Stimulated activated CD4-positive, alpha-beta T cell treated with anti-CD3 and anti-CD28 coated beads, Interleukin-2, amount 100 ng/mL, for 24 hours (primary cell): ENCODE measurements around the gene PCNT.
"Not testable (repeated sequence)": the region's sequence is repeated elsewhere in the genome, so short reads cannot be mapped to it uniquely, and the experiment has no call there.

Experiments
- DNase-seq, 2 donors: peaks; one replicate each; pipeline ENCODE4 v3.0.0-alpha.2; 2020

The PCNT gene

DNA sequence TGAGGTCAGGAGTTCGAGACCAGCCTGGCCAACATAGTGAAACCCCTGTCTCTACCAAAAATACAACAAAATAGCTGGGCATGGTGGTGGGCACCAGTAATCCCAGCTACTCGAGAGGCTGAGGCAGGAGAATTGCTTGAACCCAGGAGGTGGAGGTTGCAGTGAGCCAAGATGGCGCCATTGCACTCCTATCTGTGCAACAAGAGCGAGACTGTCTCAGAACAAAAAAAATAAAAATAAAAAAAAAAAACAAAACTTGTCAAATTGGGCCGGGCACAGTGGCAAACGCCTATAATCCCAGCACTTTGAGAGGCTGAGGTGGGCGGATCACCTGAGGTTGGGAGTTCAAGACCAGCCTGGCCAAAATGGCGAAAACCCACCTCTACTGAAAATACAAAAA is 13.7 kb upstream of the PCNT start:
- not testable (repeated sequence) for DNase-seq

GRCh38 chr21:46311568-46311967 is 12.4 kb upstream of the PCNT start:
- no peak for DNase-seq

- no peak for DNase-seq
Observed at GRCh38 chr21:46312949-46313348, 11.0 kb upstream of the PCNT start.

- DNase-seq = no peak
Observed at GRCh38 chr21:46314441-46315020, 9.4 kb upstream of the PCNT start.

DNA sequence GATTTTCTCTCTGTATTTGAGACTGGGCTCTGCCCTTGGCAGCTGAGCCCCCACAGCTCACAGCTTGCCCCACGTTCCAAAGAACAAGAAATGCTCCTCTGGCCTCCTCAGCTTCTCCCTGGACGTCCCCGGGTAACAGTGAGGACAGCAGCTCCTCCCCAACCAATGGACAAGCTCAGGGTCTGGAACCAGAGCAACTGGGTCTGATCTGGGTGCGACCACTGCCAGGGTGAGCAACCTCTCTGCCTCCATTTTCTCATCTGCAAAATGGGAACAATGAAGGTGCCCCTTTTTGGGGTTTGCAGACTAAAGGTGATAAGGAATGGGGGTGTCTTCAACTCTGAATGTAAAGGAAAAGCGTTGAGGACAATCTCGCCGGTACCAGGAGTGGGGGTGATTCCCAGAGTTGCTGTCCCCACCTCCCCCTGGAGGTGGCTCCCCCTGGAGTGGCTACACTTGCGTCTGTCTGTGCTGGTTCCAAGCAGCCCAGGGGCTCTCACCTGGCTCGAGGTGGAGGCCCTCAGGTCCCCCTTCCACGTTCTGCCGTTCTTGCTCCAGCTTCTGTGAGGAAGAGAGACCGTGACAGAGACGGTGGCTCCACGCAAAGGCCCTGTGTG is 7.1 kb upstream of the PCNT start:
- DNase-seq = no peak

DNA sequence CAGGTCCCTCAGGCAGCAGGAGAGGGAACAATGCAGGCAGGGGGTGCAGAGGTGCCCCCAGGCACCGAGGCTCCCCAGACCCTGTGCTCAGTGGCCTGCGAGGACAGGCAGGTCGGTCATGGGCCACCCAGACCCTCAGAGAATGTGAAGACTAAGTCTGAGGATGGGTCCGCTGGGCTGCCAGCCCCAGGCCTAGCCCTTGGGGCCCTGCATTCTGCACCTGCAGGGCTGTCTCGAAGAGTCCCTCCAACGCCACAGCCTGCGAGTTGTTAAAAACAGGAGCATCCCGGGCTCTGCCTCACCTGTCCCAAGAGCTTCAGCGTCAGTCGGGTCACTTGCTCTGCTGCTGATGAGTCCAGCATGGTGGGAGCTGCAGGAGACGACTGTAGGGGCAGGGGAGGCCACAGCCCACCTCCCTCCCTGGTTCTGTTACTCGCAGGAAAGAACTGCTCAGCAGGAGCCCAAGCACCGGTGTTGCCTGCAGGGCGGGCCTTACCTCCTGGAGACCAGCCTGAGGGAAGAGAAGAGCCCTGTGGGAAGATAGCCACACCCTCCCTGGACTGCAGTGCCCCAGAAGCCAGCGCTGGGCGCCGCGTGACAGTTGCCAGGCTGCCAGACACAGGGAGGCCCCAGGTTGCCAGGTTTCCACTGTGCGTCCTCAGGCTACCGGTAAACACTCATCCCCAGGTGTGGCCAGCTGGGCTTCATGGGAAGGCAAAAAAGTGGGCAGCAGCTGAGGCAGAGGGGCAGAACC is 6.1 kb upstream of the PCNT start:
- no peak for DNase-seq

GRCh38 chr21:46318464-46318845 is 5.5 kb upstream of the PCNT start:
- DNase-seq = no peak

- DNase-seq = no peak
Observed at GRCh38 chr21:46319186-46319585, 4.8 kb upstream of the PCNT start.

DNA sequence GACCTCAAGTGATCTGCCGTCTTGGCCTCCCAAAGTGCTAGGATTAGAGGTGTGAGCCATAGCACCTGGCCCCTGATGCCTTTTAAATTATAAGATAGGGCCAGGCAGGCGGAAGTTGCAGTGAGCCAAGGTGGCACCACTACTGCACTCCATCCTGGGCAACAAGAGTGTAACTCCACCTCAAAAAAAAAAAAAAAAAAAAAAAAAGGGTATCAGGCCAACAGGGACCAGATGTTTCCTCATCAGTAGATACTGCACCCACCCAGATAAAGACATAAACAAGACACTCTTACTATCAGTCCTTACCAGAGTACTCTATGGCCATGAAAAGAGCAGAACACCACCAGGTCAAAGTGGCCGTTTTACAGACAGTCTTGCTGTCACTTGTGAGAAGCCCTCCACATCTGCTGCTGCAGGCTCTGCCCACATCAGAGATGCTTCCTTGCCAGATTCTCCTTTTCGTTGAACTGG is 3.6 kb upstream of the PCNT start:
- DNase-seq = no peak

DNA sequence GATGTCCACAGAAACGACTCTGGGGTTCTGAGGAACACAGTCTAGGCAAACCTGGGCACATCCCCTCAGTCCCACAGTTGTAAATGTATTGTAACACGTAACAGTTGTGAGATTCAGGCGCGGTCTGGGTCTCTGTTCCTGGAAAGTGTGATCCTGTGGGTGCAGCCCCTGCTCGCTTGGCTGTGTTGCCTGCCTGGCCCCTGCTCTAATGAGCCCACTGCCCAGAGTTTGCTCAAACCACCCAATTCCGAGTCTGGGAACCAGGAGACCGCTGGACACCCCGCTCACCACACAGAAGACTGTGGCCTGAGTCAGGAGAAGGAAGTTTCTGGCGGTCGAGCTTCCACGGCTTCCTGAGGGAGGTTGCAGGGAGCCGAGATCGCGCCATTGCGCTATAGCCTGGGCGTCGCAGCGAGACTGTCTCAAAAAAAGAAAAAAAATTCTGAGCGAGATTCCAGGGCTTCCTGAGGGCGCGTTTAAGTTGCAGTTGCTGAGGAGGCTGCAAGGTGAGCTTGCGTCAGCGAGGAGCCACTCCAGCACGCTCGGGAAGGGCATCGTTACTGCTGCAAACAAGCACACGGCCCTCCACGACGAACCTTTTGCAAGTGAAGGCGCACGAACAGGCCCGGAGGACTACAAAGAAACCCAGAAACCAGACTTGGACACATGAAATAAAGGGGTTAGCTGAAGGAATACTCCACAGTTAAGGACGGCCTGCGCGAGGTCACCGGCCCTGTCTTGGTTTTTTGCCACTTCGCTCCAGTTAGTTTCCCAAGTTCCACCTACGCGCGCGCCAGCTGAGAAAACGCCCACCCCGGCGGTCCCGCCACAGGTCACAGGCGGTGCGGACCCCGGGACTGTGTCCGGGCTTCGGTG is 1.4 kb upstream of the PCNT start:
- DNase-seq = peak; percentile 22 to 38

- peak; percentile 20 to 40 for DNase-seq
Observed at GRCh38 chr21:46323227-46323709, 688 bp upstream of the PCNT start.

- peak; percentile 88 to 90 for DNase-seq
Observed at GRCh38 chr21:46324390-46325072, 575 bp downstream of the PCNT start.

DNA sequence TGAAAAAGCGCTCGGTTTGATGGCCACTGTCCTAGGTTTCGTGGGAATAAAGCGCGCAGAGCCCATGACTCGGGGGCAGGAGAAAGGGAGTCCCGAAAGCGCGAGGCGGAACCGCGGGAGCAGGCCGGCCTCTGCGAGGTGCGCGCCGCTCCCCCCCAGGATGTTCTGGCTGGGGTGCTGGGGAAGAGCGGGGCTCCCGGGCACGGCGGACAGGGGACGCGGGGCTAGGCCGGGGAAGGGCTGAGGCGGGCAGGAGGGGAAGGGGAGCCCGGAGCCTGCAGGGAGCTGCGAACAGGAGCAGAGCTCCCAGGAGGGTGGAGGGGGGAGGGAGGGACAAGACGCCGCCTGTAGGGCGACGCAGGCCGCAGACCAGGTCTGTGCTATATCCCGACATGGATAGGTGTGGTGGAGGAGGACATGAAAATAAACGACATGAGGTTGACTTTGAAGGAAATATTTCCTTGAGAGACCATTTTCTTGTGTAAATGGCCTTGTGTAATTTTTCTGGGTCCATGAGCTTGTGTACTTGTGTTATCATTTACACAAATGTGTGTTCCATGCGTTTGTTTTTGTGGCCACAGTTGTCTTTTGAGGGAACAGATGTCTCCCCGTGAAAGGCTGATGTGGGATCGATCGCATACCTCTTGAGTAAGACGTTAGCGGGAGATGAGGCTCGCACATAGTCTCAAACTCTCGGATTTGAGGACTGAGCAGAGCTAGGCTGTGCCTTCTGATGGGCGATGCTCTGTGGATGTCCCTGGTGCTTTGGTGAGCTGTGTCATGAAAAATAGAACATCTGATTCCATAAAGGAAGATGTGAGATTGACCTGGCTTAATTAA is 1.3 kb downstream of the PCNT start:
- DNase-seq = peak; percentile 46 to 48

- no peak for DNase-seq
Observed at GRCh38 chr21:46326110-46326703, 2.3 kb downstream of the PCNT start.

DNA sequence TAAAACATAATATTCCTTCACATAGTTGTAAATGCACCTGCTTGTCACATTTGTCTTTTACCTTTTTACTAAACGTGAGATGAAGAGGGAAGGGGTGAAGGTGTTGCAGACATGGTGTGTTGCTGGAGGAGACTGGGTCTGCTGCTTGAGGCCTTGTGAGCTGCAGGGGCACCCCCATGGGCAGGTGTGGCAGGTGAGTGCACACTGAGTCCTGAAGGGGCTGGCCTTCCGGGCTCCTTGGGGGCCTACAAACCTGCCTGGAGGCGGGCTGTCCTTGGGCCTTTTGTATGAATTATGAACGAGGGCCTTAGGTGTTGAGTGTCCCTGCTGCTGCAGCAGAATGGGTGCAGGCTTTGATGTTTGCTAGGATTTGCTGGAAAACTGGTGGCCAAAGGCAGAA is 3.8 kb downstream of the PCNT start:
- no peak for DNase-seq

DNA sequence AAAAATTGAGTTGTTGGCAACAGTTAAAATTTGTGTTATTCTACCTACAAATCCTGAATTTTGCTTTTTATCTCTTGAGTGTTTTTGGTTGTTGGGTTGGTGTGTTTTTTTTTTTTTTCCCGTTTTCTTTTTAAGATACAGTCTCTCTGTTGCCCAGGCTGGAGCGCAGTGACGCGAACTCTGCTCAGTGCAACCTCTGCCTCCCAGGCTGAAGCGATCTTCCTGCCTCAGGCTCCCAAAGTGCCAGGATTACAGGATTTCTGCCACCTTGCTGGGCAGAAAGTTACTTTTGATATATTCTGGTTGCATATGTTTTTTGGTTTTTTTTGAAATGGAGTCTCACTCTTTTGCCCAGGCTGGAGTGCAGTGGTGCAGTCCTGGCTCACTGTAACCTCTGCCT is 4.2 kb downstream of the PCNT start:
- no peak for DNase-seq

- DNase-seq = no peak
Observed at GRCh38 chr21:46329796-46330195, 5.8 kb downstream of the PCNT start.

- DNase-seq = no peak
Observed at GRCh38 chr21:46334351-46335140, 10.6 kb downstream of the PCNT start.

DNA sequence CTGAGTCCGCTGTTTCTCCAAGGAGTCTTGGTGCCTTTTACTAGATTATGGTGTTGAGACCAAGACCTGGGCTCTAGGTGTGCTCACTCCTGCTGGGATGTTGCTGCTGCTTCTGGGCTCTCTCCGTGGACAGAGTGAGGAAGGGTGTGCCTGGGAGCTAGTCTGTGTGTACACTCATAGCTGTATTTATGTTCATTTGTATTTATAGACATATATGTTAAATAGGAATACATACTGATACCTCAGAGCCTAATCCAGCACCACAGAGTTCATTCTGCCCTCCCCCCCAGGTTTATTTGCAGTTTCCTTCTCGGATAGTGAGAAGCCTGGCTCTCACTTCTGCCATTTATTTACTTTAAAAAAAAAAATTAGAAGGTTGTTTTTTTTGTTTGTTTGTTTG is 12.6 kb downstream of the PCNT start:
- no peak for DNase-seq

GRCh38 chr21:46340998-46341397 is 17.0 kb downstream of the PCNT start:
- DNase-seq = no peak
